Spinal cord (tissue), 4 donors: ENCODE measurements around the gene SPANXB1. TPM values are rescaled to one million over a fixed set of nuclear protein-coding genes. Genes with fewer than 3 reads are reported as not detected.

ENCODE experiments used
- polyA plus RNA-seq, 2 donors: library from polyadenylated mRNA; unstranded; fragments of 120-200 nt; gene quantifications; one replicate each; pipeline ENCODE4 v1.2.1, GENCODE V29; 2013; ENCODE audit not compliant: insufficient read length in 2 of 2
- total RNA-seq, 2 donors: library from RNA; depleted of rRNA in 1 of 2; stranded (reverse); fragments of 120-200 nt in 1 of 2; fragments of >200 nt in 1 of 2; gene quantifications; one replicate each; pipeline versions ENCODE4 v1.2.3 to v1.2.4, GENCODE V29; 2013 to 2014

The SPANXB1 gene
- total and polyA plus RNA-seq, 4 donors, result not detected

Other genes starting within 250 kb of the SPANXB1 start
- 10 to 100 TPM in 1 of 2 donors, 1 to 10 TPM in 1; 7.7 to 13.9 TPM for gene LDOC1, start 174.5 kb downstream of the SPANXB1 start, total RNA-seq
- 100 to 1,000 TPM; 147 to 150 TPM for gene LDOC1, start 174.5 kb downstream of the SPANXB1 start, polyA plus RNA-seq
- gene SPANXC, start 239.9 kb downstream of the SPANXB1 start, total RNA-seq, result not detected
- gene SPANXC, start 239.9 kb downstream of the SPANXB1 start, polyA plus RNA-seq, result not detected